CD4-positive, alpha-beta T cell (primary cell): ENCODE measurements around the gene TTC39A. TPM values are rescaled to one million over a fixed set of nuclear protein-coding genes. Genes with fewer than 3 reads are reported as not detected.

Source experiments
- ATAC-seq: fragments of 200-7000 bp; cut with Tn5 transposase; one replicate; pipeline ENCODE4 v1.10.0; 2022; ENCODE audit warnings: mild to moderate bottlenecking; ENCODE audit not compliant: poor library complexity
- CTCF ChIA-PET: fragments of 350-600 bp; sonication (Branson Sonifier 250); formaldehyde crosslinking; loops from one replicate; lab custom pipeline; 2021; ENCODE audit warnings: antibody characterized with exemption, inconsistent platforms; lab: Charles Lee
- POLR2A ChIA-PET: fragments of 350-600 bp; sonication (Branson Sonifier 250); formaldehyde crosslinking; loops from one replicate; lab custom pipeline; 2021; ENCODE audit warnings: antibody characterized with exemption, inconsistent platforms; lab: Charles Lee
- DNase-seq, 14 experiments: peaks; one replicate each; pipeline ENCODE4 v3.0.0-alpha.2; 2013 to 2020; ENCODE audit warnings: mixed read lengths in 2 of 14
- H3K27ac ChIP-seq, 2 donors: one replicate each; pipeline versions ENCODE4 v1.5.1 to v1.7.0; 2013; ENCODE audit warnings: low read length in 2 of 2, low read depth in 1 of 2, mild to moderate bottlenecking in 1 of 2
- H3K27me3 ChIP-seq, 2 experiments: 1 replicate in 1 of 2; 2 replicates in 1 of 2; pipeline versions ENCODE4 v1.6.1 to v1.7.0; 2013; ENCODE audit warnings: low read length in 2 of 2, control low read depth in 1 of 2, mild to moderate bottlenecking in 1 of 2, moderate library complexity in 1 of 2; ENCODE audit not compliant: insufficient read depth in 2 of 2, control insufficient read depth in 1 of 2
- H3K36me3 ChIP-seq: one replicate; pipeline ENCODE4 v1.6.1; 2013; ENCODE audit warnings: low read length, control low read depth; ENCODE audit not compliant: insufficient read depth
- H3K4me1 ChIP-seq: one replicate; pipeline ENCODE4 v1.6.1; 2013; ENCODE audit warnings: low read length, control low read depth; ENCODE audit not compliant: insufficient read depth
- H3K4me3 ChIP-seq: one replicate; pipeline ENCODE4 v1.5.1; 2013; ENCODE audit warnings: mild to moderate bottlenecking, low read length, moderate library complexity
- H3K9me3 ChIP-seq, 2 experiments: 1 replicate in 1 of 2; 2 replicates in 1 of 2; pipeline versions ENCODE4 v1.6.1 to v1.7.0; 2013; ENCODE audit warnings: low read length in 2 of 2, mild to moderate bottlenecking in 2 of 2, control low read depth in 1 of 2, moderate library complexity in 1 of 2; ENCODE audit not compliant: control insufficient read depth in 1 of 2, insufficient read depth in 1 of 2
- H3K27ac Mint-ChIP-seq: one replicate; pipeline ENCODE4 v1.8.0; 2020; ENCODE audit warnings: mixed read lengths
- H3K27me3 Mint-ChIP-seq: one replicate; pipeline ENCODE4 v1.8.0; 2021; ENCODE audit warnings: mixed read lengths
- H3K36me3 Mint-ChIP-seq: one replicate; pipeline ENCODE4 v1.8.0; 2021; ENCODE audit warnings: low read depth, mixed read lengths
- H3K4me1 Mint-ChIP-seq: one replicate; pipeline ENCODE4 v1.8.0; 2021; ENCODE audit warnings: low read depth, mixed read lengths
- H3K4me3 Mint-ChIP-seq: one replicate; pipeline ENCODE4 v1.8.0; 2020; ENCODE audit warnings: mild to moderate bottlenecking, mixed read lengths
- H3K9me3 Mint-ChIP-seq: one replicate; pipeline ENCODE4 v1.8.0; 2020; ENCODE audit warnings: mixed read lengths
- intact Hi-C, 2 experiments: fragments of 100-400 bp; cut with DNase I in 1 of 2; cut with micrococcal nuclease in 1 of 2; formaldehyde crosslinking; loops; one replicate each; pipeline versions ENCODE4 v1.15.1 to v1.9.0; 2023 to 2025; cut with DNase I, micrococcal nuclease
- total RNA-seq, 174 experiments: library from RNA in 2 of 174; stranded (reverse) in 2 of 174; gene quantifications; one replicate each; pipeline ENCODE4 v1.2.3 and lab custom pipeline; 2021 to 2026
- TF ChIP-seq, protein P1 (sequence below): fragments of 200-600 bp; IDR thresholded peaks from one replicate; pipeline ENCODE4 v1.8.0; 2022; ENCODE audit warnings: antibody characterized with exemption, mild to moderate bottlenecking

Gene TTC39A
- total RNA-seq, 2 experiments from 2014 or later, result not detected

DNA sequence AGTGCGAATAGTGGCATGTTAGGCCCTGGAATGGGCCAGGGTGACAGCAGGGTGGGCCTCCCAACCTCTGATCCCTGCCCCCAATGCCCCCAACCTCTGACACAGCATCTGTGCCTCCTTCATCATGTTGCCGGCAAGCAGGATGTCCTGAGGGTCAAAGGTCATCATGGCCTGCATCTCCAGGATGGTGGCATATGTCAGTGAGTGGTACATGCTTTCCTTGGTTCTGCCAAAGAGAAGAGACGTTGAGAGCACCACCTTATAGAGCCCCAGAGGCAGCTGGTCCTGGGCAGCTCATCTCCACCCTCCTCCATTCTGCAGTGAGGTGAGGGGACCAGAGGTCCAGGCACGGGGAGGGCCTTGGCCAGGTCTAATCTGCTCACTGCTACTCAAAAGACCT, 17.6 kb downstream of the TTC39A start:
- no peak overlapping the region for H3K4me3 ChIP-seq
- TF ChIP-seq, protein P1, sequence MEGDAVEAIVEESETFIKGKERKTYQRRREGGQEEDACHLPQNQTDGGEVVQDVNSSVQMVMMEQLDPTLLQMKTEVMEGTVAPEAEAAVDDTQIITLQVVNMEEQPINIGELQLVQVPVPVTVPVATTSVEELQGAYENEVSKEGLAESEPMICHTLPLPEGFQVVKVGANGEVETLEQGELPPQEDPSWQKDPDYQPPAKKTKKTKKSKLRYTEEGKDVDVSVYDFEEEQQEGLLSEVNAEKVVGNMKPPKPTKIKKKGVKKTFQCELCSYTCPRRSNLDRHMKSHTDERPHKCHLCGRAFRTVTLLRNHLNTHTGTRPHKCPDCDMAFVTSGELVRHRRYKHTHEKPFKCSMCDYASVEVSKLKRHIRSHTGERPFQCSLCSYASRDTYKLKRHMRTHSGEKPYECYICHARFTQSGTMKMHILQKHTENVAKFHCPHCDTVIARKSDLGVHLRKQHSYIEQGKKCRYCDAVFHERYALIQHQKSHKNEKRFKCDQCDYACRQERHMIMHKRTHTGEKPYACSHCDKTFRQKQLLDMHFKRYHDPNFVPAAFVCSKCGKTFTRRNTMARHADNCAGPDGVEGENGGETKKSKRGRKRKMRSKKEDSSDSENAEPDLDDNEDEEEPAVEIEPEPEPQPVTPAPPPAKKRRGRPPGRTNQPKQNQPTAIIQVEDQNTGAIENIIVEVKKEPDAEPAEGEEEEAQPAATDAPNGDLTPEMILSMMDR, result no peak
- Mint-ChIP-seq H3K4me3 (no peak overlapping the region), H3K27ac (no peak overlapping the region), H3K36me3 (no peaks in the 10 kb centered on the region), H3K4me1 (no peaks in the 10 kb centered on the region), H3K9me3 (no peaks in the 10 kb centered on the region), H3K27me3 (no peaks in the 10 kb centered on the region)
- ATAC-seq (no peak), DNase-seq (no peak)
- no peaks in the 10 kb centered on the region for H3K9me3 ChIP-seq
- H3K27ac ChIP-seq, result no peak overlapping the region
- H3K36me3 ChIP-seq, result no peaks in the 10 kb centered on the region
- ChIA-PET CTCF (no interaction called here), POLR2A (no interaction called here)
- intact Hi-C loops, result no loop called here
- no peaks in the 10 kb centered on the region for H3K27me3 ChIP-seq
- H3K4me1 ChIP-seq, result no peaks in the 10 kb centered on the region

- POLR2A ChIA-PET, result no interaction called here
- intact Hi-C loops, result no loop called here
Measured at GRCh38 chr1:51311826-51312225, 18.5 kb downstream of the TTC39A start.

GRCh38 chr1:51310871-51311613, 19.3 kb downstream of the TTC39A start:
- H3K36me3 Mint-ChIP-seq, result no peaks in the 10 kb centered on the region
- TF ChIP-seq, protein P1, result no peak
- no peaks in the 10 kb centered on the region for H3K27me3 Mint-ChIP-seq
- ATAC-seq (no peak), DNase-seq (no peak)
- no peaks in the 10 kb centered on the region for H3K4me1 Mint-ChIP-seq
- ChIA-PET CTCF (no interaction called here), POLR2A (no interaction called here)
- Histone ChIP-seq H3K27me3 (no peaks in the 10 kb centered on the region), H3K36me3 (no peaks in the 10 kb centered on the region), H3K4me1 (no peaks in the 10 kb centered on the region), H3K4me3 (no peak overlapping the region), H3K27ac (no peak overlapping the region), H3K9me3 (no peaks in the 10 kb centered on the region)
- H3K9me3 Mint-ChIP-seq, result no peaks in the 10 kb centered on the region
- no peak overlapping the region for H3K4me3 Mint-ChIP-seq
- no peak overlapping the region for H3K27ac Mint-ChIP-seq
- intact Hi-C loops, result no loop called here

More at GRCh38 chr1:51311826-51312225, 18.5 kb downstream of the TTC39A start:
- DNase-seq (no peak), ATAC-seq (no peak)
- Histone ChIP-seq H3K4me1 (no peaks in the 10 kb centered on the region), H3K36me3 (no peaks in the 10 kb centered on the region), H3K9me3 (no peaks in the 10 kb centered on the region), H3K27me3 (no peaks in the 10 kb centered on the region), H3K4me3 (no peak overlapping the region), H3K27ac (no peak overlapping the region)
- H3K4me3 Mint-ChIP-seq, result no peak overlapping the region
- CTCF ChIA-PET, result no interaction called here
- TF ChIP-seq, protein P1, result no peak
- no peaks in the 10 kb centered on the region for H3K4me1 Mint-ChIP-seq
- no peaks in the 10 kb centered on the region for H3K36me3 Mint-ChIP-seq
- H3K27ac Mint-ChIP-seq, result no peak overlapping the region
- no peaks in the 10 kb centered on the region for H3K9me3 Mint-ChIP-seq
- H3K27me3 Mint-ChIP-seq, result no peaks in the 10 kb centered on the region
